ENCODE data around the gene CTNNA3. TPM values are rescaled to one million over a fixed set of nuclear protein-coding genes. Genes with fewer than 3 reads are reported as not detected.

CTNNA3 gene
- total and polyA plus RNA-seq, 2 donors (not counting 1 experiment from before 2014, with no cell fraction given): not detected

DNA sequence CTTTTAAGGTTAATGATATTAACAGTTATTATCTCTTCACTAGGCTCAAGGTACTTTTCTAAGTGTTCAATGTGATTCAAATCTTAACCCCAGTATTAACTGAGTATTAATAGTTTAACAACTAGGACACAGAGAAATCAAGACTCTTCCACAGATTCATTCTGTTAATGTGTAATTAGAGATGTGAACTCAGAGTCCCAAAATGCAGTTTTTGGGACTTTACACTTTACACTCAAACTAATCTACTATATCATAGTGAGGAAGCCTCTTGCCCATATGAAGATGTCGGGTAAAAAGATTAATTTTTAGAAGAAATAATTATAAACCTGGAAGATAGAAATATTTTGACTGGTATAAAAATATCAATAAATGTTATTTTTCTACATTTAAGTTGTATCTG is 1414.7 kb downstream of the CTNNA3 start:
- H4K20me1 ChIP-seq (ENCODE audit: control insufficient read depth, extremely low read depth, insufficient read depth, low read length): no peaks in the 10 kb centered on the region
- H3K79me2 ChIP-seq (ENCODE audit: control insufficient read depth, insufficient read depth, low read length): no peaks in the 10 kb centered on the region

DNA sequence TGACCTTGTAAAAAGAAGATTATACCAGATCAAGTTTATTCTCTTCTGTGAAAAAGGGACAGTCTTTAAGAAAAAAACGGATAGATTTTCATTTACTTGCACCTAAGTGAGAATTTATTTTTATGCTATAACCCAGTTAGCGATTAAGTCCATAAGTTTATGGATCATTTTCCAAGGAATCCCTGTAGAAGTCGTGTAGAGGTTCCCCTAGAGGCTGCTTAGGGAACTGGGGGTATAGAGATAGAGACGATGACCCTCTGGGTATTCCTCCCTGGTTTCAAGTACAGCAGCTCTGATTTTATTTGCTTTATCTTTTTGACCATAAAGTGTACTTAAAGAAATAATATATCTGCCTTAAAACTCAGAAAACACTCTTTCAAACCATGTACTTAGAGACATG is 1418.5 kb downstream of the CTNNA3 start:
- H3K4me2 ChIP-seq (ENCODE audit: extremely low read depth, insufficient read depth, low read length): no peak overlapping the region
- H3K4me3 ChIP-seq (replicated peaks in 1 of 4; ENCODE audit: control extremely low read depth in 1 of 4, insufficient read depth in 1 of 4, low read depth in 3 of 4, low read length in 4 of 4): no peak overlapping the region
- H2AFZ ChIP-seq (ENCODE audit: low read length): no peak overlapping the region
- H3K9me3 ChIP-seq (ENCODE audit: control insufficient read depth, insufficient read depth, low read depth, low read length): no peaks in the 10 kb centered on the region
- TF ChIP-seq, protein P1, sequence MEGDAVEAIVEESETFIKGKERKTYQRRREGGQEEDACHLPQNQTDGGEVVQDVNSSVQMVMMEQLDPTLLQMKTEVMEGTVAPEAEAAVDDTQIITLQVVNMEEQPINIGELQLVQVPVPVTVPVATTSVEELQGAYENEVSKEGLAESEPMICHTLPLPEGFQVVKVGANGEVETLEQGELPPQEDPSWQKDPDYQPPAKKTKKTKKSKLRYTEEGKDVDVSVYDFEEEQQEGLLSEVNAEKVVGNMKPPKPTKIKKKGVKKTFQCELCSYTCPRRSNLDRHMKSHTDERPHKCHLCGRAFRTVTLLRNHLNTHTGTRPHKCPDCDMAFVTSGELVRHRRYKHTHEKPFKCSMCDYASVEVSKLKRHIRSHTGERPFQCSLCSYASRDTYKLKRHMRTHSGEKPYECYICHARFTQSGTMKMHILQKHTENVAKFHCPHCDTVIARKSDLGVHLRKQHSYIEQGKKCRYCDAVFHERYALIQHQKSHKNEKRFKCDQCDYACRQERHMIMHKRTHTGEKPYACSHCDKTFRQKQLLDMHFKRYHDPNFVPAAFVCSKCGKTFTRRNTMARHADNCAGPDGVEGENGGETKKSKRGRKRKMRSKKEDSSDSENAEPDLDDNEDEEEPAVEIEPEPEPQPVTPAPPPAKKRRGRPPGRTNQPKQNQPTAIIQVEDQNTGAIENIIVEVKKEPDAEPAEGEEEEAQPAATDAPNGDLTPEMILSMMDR (conservative IDR thresholded peaks at IDR 0.05 in 1 of 2, IDR thresholded peaks at IDR 0.05 in 1 of 2; ENCODE audit: low read depth in 1 of 2, low read length in 2 of 2): peak in 1 of 2 donors; percentile 27
- TF ChIP-seq EZH2 (IDR thresholded peaks at IDR 0.05; ENCODE audit: low read length, missing control alignments): no peak
- H3K36me3 ChIP-seq (ENCODE audit: control insufficient read depth, insufficient read depth, low read length): no peaks in the 10 kb centered on the region
- no peaks in the 10 kb centered on the region for H3K4me1 ChIP-seq (ENCODE audit: control insufficient read depth, extremely low read depth, insufficient read depth, low read length)
- H3K27ac ChIP-seq (ENCODE audit: insufficient read depth, low read length): no peak overlapping the region
- H3K27me3 ChIP-seq (ENCODE audit: control insufficient read depth, insufficient read depth, low read length): no peaks in the 10 kb centered on the region
- H3K9ac ChIP-seq (ENCODE audit: insufficient read depth, low read length): no peak overlapping the region
- H3K79me2 ChIP-seq (ENCODE audit: control insufficient read depth, insufficient read depth, low read length): no peaks in the 10 kb centered on the region
- DNase-seq (ENCODE audit: low read depth in 2 of 2): no peak
- H4K20me1 ChIP-seq (ENCODE audit: control insufficient read depth, extremely low read depth, insufficient read depth, low read length): no peaks in the 10 kb centered on the region

More for the DNA sequence above, 1414.7 kb downstream of the CTNNA3 start:
- Histone ChIP-seq H3K27me3 (ENCODE audit: control insufficient read depth, insufficient read depth, low read length) (no peaks in the 10 kb centered on the region), H3K4me2 (ENCODE audit: extremely low read depth, insufficient read depth, low read length) (no peak overlapping the region), H3K9ac (ENCODE audit: insufficient read depth, low read length) (no peak overlapping the region), H3K36me3 (ENCODE audit: control insufficient read depth, insufficient read depth, low read length) (no peaks in the 10 kb centered on the region), H3K4me1 (ENCODE audit: control insufficient read depth, extremely low read depth, insufficient read depth, low read length) (no peaks in the 10 kb centered on the region), H2AFZ (ENCODE audit: low read length) (no peak overlapping the region), H3K4me3 (replicated peaks in 1 of 4; ENCODE audit: control extremely low read depth in 1 of 4, insufficient read depth in 1 of 4, low read depth in 3 of 4, low read length in 4 of 4) (no peak overlapping the region), H3K27ac (ENCODE audit: insufficient read depth, low read length) (no peak overlapping the region), H3K9me3 (ENCODE audit: control insufficient read depth, insufficient read depth, low read depth, low read length) (no peaks in the 10 kb centered on the region)
- TF ChIP-seq, protein P1 (conservative IDR thresholded peaks at IDR 0.05 in 1 of 2, IDR thresholded peaks at IDR 0.05 in 1 of 2; ENCODE audit: low read depth in 1 of 2, low read length in 2 of 2): no peak
- TF ChIP-seq EZH2 (IDR thresholded peaks at IDR 0.05; ENCODE audit: low read length, missing control alignments): no peak
- no peak for DNase-seq (ENCODE audit: low read depth in 2 of 2)

DNA sequence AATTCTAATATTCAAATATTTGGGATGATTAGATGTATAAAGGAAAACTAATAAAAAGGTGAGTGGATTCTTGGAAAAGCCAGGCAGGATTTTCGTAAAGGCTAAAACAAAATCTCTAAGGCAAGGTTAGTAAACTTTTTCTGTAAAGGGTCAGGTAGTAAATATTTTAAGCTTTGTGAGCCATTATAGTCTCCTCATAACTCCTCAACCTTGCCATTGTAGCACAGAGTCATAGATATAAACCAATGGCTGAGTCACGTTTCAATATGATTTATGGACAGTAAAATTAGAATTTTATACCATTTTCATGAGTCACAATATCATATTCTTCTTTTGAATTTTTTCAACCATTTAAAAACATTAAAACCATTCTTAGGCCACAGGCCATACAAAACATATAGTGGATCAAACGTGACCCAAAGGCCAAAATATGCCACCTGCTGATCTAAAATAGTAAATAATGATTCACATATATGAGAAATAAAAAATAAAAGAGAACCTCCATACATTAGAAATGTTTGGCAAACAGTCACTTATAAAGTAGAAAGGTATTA is 1422.0 kb downstream of the CTNNA3 start:
- H3K4me2 ChIP-seq (ENCODE audit: extremely low read depth, insufficient read depth, low read length): no peak overlapping the region
- no peaks in the 10 kb centered on the region for H4K20me1 ChIP-seq (ENCODE audit: control insufficient read depth, extremely low read depth, insufficient read depth, low read length)
- no peaks in the 10 kb centered on the region for H3K9me3 ChIP-seq (ENCODE audit: control insufficient read depth, insufficient read depth, low read depth, low read length)
- no peaks in the 10 kb centered on the region for H3K79me2 ChIP-seq (ENCODE audit: control insufficient read depth, insufficient read depth, low read length)
- H2AFZ ChIP-seq (ENCODE audit: low read length): no peak overlapping the region
- no peaks in the 10 kb centered on the region for H3K4me1 ChIP-seq (ENCODE audit: control insufficient read depth, extremely low read depth, insufficient read depth, low read length)
- H3K27ac ChIP-seq (ENCODE audit: insufficient read depth, low read length): no peak overlapping the region
- no peak overlapping the region for H3K4me3 ChIP-seq (replicated peaks in 1 of 4; ENCODE audit: control extremely low read depth in 1 of 4, insufficient read depth in 1 of 4, low read depth in 3 of 4, low read length in 4 of 4)
- TF ChIP-seq, protein P1 (conservative IDR thresholded peaks at IDR 0.05 in 1 of 2, IDR thresholded peaks at IDR 0.05 in 1 of 2; ENCODE audit: low read depth in 1 of 2, low read length in 2 of 2): no peak
- TF ChIP-seq EZH2 (IDR thresholded peaks at IDR 0.05; ENCODE audit: low read length, missing control alignments): no peak
- H3K36me3 ChIP-seq (ENCODE audit: control insufficient read depth, insufficient read depth, low read length): no peaks in the 10 kb centered on the region
- no peak overlapping the region for H3K9ac ChIP-seq (ENCODE audit: insufficient read depth, low read length)
- DNase-seq (ENCODE audit: low read depth in 2 of 2): no peak
- H3K27me3 ChIP-seq (ENCODE audit: control insufficient read depth, insufficient read depth, low read length): no peaks in the 10 kb centered on the region
